Left renal cortex interstitium (tissue), 4 donors: ENCODE results near the gene LCE7A. TPM values are rescaled to one million over a fixed set of nuclear protein-coding genes. Genes with fewer than 3 reads are reported as not detected.

ENCODE experiments used
- DNase-seq, 4 donors: peaks; one replicate each; pipeline ENCODE4 v3.0.0-alpha.2; 2013; ENCODE audit warnings: low read depth in 4 of 4, low spot score in 2 of 4, missing footprints in 1 of 4
- polyA plus RNA-seq, 4 donors: library from polyadenylated mRNA; unstranded; fragments of 120-200 nt; gene quantifications; one replicate each; pipeline ENCODE4 v1.2.1, GENCODE V29; 2013; ENCODE audit not compliant: insufficient read length in 4 of 4

Gene LCE7A
- not detected for polyA plus RNA-seq

GRCh38 chr1:152859696-152860095 is at the start of gene LCE7A:
TSS of gene LCE7A (plus strand) at chr1:152859996. CDS start at chr1:152860698, 702 bp downstream.
- no peak for DNase-seq

DNA sequence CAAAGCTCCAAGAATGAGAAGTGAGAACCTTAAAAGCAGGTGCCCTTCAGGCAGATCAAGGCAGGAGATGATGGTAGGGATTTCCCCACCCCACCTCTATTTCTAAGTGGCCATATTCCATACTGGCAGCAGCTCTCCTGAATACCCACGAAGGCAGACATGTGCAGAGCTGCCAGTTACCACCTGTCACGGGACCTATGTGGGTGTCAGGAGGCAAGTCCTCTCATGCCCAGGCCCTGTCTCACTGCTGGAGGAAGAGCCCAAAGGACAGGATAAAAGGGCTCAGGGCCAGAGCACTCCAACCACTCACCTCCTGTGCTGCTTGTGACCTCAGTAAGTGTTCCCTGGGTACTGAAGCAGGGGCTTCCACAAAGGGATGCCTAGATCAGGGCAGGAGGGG is 48.7 kb upstream of the LCE7A start:
- no peak for DNase-seq

- no peak for DNase-seq
Observed at GRCh38 chr1:152811671-152812070, 48.1 kb upstream of the LCE7A start, which contains the start of gene LCE1B. TSS of gene LCE1B (plus strand) at chr1:152811971. CDS start at chr1:152812447, 476 bp downstream.

DNA sequence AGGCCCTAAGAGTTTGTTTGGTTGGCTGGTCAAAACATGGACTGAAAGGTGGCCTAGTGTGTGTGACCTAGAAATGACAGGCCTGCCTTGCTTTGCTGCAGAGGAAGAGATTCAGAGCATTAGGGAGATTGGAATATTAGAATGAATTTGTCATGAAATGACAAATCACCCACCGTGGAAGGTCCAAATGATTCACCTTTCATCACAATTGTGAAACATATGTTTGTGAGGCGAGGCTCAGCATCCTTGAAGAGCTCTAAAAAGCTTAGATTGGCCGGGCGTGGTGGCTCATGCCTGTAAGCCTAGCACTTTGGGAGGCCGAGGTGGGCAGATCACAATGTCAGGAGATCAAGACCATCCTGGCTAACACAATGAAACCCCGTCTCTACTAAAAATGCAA is 42.5 kb upstream of the LCE7A start:
- no peak for DNase-seq

DNA sequence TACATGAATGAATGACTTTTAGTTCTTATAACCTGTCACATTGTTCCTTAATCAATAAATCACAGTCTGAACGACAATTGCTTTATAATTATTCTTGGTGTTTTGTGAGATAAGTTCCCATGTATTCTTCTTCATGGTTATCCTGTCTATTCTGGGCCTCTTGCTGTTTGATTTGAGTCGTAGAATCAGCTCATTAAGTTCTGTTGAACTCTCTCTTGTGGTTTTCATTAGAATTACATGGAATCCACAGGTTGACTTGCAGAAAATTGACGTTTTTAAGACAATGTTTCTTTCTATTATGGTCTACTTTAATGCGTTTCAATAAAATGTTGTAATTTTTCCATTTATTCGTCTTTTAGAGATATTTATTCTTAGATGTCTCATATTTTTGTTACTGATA is 36.5 kb upstream of the LCE7A start:
- no peak for DNase-seq

DNA sequence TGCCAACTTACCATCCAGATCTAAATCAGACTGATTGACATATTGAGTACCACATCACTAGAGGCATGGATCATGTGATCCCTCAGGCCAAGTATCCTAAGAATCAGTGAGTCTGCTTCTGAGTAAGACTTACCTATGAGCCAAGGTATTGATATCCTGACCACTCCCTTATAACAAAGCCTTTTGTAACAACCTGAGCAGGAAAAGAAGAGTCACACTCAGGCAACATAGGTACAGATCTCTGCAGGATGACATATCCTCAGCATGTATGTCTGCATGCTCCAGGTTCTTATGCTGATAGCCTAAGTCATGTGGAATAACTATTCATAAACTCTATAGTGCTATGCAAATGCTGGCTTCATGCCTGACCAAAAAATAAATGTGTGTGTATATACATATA is 34.8 kb upstream of the LCE7A start:
- DNase-seq: no peak

GRCh38 chr1:152827173-152827572 is 32.6 kb upstream of the LCE7A start, which contains the start of gene LCE1A:
TSS of gene LCE1A (plus strand) at chr1:152827473. CDS start at chr1:152827473, 0 bp downstream.
- DNase-seq: no peak

DNA sequence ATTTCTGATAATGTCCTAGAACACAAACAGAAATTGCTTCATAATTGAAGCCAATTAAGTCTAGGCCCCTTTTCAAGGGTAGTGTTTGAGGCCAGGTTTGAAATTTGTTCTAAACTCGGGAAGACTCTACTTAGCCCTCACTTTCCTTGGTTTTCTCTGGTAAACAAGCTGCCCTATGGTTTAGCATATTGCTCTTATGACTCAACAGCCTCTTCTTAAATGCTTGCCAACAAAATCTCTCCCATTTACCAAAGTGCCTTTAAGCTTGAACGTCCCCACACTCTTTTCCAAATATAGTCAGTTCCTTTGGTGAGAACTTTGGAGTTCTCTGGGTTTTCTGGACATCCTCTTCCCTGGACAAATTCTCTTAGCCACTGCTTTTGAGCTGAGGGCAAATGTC is 22.9 kb upstream of the LCE7A start:
- no peak for DNase-seq

DNA sequence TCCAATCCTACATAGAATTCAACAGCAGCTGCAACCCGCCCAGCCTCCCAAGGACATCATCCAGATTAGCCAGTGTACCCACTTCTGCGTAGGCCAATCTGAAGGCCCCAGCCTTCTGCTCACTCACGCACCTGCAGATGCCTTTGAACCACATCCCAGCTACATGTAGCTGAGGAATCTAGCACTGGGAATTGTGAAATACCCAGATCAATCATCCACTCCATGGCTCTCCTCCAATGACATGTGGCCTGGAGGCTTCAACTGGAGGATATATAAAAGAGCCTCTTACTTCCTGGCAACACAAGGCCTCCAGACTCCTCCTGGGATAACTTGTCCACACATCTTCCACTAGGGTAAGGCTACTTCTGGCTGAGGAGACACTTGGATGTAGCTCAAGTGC is 17.2 kb upstream of the LCE7A start, which contains the start of gene LCE6A:
Gene LCE6A, plus strand, starts transcription at position 301 of the 400 bp plus-strand sequence. CDS start 665 bp downstream, outside the sequence.
- DNase-seq: no peak

DNA sequence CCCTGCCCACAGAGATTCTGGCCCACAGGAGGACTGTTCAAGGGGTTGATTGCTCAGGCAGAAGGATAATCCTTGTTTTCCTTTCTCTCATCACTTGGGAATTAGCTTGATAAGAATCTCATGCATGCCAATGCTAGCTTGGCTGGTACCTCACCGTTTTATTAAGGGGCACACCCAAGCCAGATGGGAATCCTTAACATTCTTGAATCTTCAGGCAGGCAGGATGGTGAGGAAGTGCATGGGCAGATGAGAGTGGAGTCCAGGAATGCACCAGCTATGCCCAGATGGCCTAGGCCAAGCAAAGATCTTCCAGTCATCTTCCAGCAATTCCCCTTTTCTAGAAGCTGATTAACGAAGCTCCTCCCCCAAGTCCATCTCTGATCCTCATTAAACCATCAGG is 4.1 kb upstream of the LCE7A start:
- no peak for DNase-seq

DNA sequence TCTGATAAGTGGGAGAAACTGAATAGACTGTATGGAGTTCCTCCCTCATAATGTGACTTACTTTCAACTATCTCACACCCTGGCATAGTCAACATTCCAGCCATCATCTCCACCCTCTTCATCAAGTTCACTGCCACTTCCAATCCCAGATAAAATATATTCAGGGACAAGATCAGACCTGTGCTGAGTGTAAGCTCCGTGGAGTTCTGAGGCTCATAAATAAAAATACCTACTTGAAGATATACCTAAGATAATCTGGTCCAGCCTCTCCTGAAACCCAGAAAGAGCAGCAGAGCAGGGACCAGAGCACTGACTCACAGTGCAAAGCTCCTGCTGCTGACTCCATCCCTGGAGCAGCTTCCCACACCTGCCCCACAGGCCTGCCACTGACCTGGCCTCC is 1.7 kb upstream of the LCE7A start:
- DNase-seq: no peak

DNA sequence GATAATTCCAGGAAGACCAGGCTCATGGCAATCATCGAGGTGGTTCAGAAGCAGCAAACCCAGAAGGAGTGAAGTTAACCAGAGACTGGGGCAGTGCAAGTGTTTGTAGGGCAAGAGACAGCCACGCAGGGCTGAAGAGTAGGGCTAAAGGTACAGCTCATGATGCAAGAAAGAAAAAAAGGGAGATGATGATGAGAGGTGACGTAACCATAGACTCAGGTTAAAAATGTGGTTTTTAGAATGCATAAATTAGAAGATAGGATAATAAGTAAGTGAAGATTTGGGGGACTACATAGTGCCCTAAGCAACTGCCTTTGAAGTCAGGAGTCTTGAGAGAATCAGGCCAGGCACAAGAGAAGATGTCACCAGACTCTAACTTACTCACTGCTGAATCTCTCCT is 333 bp downstream of the LCE7A start:
- no peak for DNase-seq

- no peak for DNase-seq
Observed at GRCh38 chr1:152861374-152861773, 1.6 kb downstream of the LCE7A start.

DNA sequence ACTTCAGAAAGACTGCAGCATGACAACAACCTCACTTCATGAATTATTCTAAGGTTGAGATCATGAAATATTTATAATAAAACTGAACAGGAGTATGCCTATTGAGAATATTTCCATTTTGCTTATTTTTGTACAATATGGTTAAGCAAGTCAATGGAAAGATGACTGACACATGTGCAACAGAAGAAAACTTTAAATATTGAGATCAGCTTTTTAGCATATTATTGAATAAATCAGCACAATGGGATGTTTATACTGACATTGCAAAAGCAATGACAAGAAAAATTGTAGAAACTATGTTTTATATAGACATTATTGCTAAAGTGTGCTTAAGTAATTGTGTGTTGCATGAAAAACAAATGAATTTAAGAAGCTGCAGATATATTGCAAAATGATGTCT is 4.6 kb downstream of the LCE7A start:
- no peak for DNase-seq

DNA sequence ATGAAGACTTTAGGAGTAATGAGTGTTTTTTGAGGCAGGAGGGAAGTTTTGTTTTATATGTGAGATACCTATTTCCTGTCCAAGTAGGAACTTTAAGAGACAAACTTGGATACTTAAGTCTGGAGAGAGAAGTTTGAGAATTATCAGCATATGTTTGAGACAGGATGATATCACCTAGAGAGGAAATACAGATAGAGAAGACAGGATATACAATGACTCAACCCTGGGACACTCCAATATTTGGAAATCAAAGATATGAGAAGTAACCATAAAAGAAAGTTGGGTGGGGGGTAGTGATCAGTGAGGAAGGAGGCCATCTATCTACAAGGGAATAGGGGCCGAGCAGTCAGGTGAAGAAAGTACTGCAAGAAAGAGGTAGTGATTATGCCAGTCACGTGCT is 6.5 kb downstream of the LCE7A start:
- DNase-seq: no peak

DNA sequence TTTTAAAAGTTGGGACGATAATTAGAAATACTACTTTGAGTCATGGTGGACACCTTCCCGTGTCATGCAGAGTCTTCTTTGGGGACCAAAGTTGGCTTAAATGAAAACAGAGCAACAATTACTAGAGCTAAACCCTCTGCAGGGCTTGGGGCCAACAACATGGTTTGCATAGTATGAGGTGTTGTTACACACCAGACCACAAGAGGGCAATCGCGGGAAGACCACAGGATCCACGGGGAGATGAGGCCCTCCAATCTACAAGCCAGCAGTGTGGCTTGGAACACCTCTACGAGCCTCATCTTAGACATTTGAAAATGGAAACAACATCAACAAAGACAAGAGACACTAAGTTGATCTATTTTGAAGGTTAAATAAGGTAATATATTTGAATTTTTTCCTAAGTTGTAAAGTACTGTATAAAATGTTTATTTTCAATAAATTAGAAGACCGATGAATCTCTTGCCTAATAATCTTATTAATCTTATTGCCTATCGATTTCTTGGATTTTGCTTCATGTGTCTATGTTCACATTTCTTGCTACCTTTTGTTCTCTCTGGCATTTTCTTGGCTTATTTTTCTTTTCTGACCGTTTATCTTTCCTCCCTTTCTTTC is 10.1 kb downstream of the LCE7A start:
- DNase-seq: peak in 3 of 4 donors; percentile 21 to 62 (median 28)

GRCh38 chr1:152870831-152871730 is 11.3 kb downstream of the LCE7A start:
- no peak for DNase-seq

DNA sequence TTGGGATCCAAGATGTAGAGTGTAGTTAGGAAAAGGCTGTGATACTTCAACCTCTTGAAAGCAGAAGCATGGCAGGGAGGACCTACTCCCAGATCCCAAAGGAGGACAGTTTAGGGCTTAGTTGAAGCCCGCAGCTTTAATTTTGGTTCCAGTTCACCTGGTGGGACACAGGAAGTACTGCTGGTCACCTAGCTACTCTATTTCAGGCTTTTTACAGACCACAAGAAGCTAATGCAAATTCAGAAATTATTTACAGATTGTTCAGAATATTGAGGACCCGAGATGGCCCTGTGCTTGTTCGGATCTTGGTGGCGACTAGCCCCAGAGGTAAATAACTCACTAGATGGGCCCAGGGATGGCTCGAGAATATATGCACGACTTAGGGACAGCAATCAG is 11.9 kb downstream of the LCE7A start:
- DNase-seq: no peak

DNA sequence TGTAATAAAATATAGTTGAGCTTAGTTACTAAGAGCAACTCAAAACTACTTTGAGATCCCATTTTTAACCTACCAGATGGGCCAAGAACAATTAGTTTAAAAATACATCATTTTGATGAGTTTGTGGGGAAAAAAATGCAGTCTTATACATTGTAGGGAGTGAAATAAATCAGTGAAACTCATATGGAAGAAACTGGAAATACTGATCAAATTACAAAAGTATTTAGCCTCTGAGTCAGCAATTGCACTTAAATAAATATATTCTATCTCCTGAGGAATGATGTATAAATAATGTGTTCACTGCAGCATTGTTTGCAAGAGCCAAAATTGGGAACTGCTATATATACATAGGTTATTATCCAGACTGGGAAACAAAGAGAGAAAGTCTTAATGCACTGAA is 13.7 kb downstream of the LCE7A start:
- no peak for DNase-seq

- no peak for DNase-seq
Observed at GRCh38 chr1:152876827-152877226, 17.0 kb downstream of the LCE7A start.

DNA sequence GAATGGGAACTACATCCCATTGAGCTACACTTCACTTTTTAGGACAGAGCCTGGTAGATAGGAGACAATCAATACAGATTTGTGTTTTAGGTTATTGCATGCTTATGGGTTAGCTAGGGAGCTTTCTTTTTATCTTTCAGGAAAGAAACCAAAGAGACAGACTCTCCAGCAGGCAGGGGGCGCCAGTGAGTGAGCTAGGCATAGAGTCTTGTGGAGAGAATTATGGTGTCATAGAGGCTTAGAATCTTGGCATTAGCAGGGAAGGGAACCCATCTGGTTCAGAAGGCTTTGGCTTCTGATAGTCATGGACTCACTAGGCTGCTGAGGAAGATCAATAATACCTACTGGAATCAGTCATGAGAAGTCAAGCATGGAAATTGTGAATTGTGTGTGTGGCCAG is 18.2 kb downstream of the LCE7A start, which contains the start of gene SMCP:
Gene SMCP, plus strand, starts transcription at position 281 of the 400 bp plus-strand sequence. CDS start 6,101 bp downstream, outside the sequence.
- DNase-seq: no peak
